H1 (cell line): ENCODE data around the gene ANKFY1.

Experiments
- CHD2 ChIP-seq: IDR thresholded peaks from 2 replicates; pipeline ENCODE4 v1.6.1; 2012; ENCODE audit warnings: low read length, improper control_type of control experiment
- CREB1 ChIP-seq: IDR thresholded peaks from 2 replicates; pipeline ENCODE4 v1.6.1; 2012; ENCODE audit warnings: inconsistent platforms
- CTBP2 ChIP-seq: IDR thresholded peaks from 2 replicates; pipeline ENCODE4 v1.7.0; 2011; ENCODE audit warnings: borderline replicate concordance, mild to moderate bottlenecking, moderate library complexity, mixed read lengths, low read length; ENCODE audit not compliant: insufficient read depth, insufficient read length
- CTCF ChIP-seq, 3 experiments: IDR thresholded peaks; 1 replicate in 2 of 3; 2 replicates in 1 of 3; pipeline versions ENCODE4 v1.5.1 to v1.6.1; 2011; ENCODE audit warnings: low read length in 3 of 3, mild to moderate bottlenecking in 3 of 3, inconsistent platforms in 2 of 3, low read depth in 1 of 3, moderate library complexity in 1 of 3; ENCODE audit not compliant: insufficient read depth in 1 of 3; ENCODE audit errors: control extremely low read depth in 1 of 3
- GTF2F1 ChIP-seq: IDR thresholded peaks from 2 replicates; pipeline ENCODE4 v1.6.1; 2012; ENCODE audit warnings: low read depth, low read length, improper control_type of control experiment, borderline replicate concordance
- KDM1A ChIP-seq: fragments of 200-600, 300-600 bp; sonication (generic); IDR thresholded peaks from 2 replicates; pipeline ENCODE4 v1.7.1; 2016; ENCODE audit warnings: mild to moderate bottlenecking, low read length, borderline replicate concordance
- MAX ChIP-seq: IDR thresholded peaks from 2 replicates; pipeline ENCODE4 v1.6.1; 2012; ENCODE audit warnings: inconsistent platforms
- SUZ12 ChIP-seq: fragments of 200-600 bp; sonication (generic); IDR thresholded peaks from 2 replicates; pipeline ENCODE4 v1.6.1; 2012; ENCODE audit warnings: mild to moderate bottlenecking, inconsistent platforms, low read length, moderate library complexity, mixed read lengths
- YY1 ChIP-seq: IDR thresholded peaks from 2 replicates; pipeline ENCODE4 v1.6.1; 2011; ENCODE audit warnings: low read depth, mild to moderate bottlenecking, low read length

- TF ChIP-seq CTCF (IDR thresholded peaks at IDR 0.05; ENCODE audit: control extremely low read depth in 1 of 3, insufficient read depth in 1 of 3, low read depth in 1 of 3, low read length in 3 of 3) (no peak), MAX (no peak), SUZ12 (no peak), CTBP2 (no peak), KDM1A (no peak), CHD2 (no peak), YY1 (no peak), CREB1 (no peak), GTF2F1 (no peak)
Observed at GRCh38 chr17:4170639-4171280, 93.0 kb downstream of the ANKFY1 start.
